Chondrocyte (in vitro differentiated cells): Measurements from ENCODE around the gene NMBR. TPM values are rescaled to one million over a fixed set of nuclear protein-coding genes. Genes with fewer than 3 reads are reported as not detected.
A peak's percentile ranks its signal among the peaks of the same experiment; 100 is the strongest.
"Not testable (repeated sequence)": the region's sequence is repeated elsewhere in the genome, so short reads cannot be mapped to it uniquely, and the experiment has no call there.

Source experiments
- DNase-seq: peaks from one replicate; pipeline ENCODE4 v3.0.0; 2021; ENCODE audit warnings: mixed read lengths, low spot score
- H3K27ac Mint-ChIP-seq: one replicate; pipeline ENCODE4 v1.8.0; 2021; ENCODE audit warnings: mild to moderate bottlenecking, moderate library complexity, mixed read lengths; ENCODE audit not compliant: unreplicated experiment
- H3K27me3 Mint-ChIP-seq: 2 replicates; pipeline ENCODE4 v1.8.0; 2021; ENCODE audit warnings: low read depth, mixed read lengths
- H3K36me3 Mint-ChIP-seq: 2 replicates; pipeline ENCODE4 v1.8.0; 2021; ENCODE audit warnings: low read depth, mixed read lengths
- H3K4me1 Mint-ChIP-seq: 2 replicates; pipeline ENCODE4 v1.8.0; 2021; ENCODE audit warnings: low read depth, mild to moderate bottlenecking, mixed read lengths
- H3K4me3 Mint-ChIP-seq: one replicate; pipeline ENCODE4 v1.8.0; 2021; ENCODE audit warnings: mild to moderate bottlenecking, moderate library complexity, mixed read lengths; ENCODE audit not compliant: unreplicated experiment
- H3K9me3 Mint-ChIP-seq: 2 replicates; pipeline ENCODE4 v1.8.0; 2021; ENCODE audit warnings: low read depth, mixed read lengths
- total RNA-seq: library from RNA; stranded (reverse); gene quantifications from 3 replicates; pipeline ENCODE4 v1.2.1, GENCODE V29; 2021
- TF ChIP-seq, protein P1 (sequence below): fragments of 200-600 bp; sonication (generic); IDR thresholded peaks from 2 replicates; pipeline ENCODE4 v1.5.0; 2021; ENCODE audit warnings: antibody characterized with exemption, mild to moderate bottlenecking, moderate library complexity

Gene NMBR
- total RNA-seq, 1 donor from 2014 or later: not detected

GRCh38 chr6:142162780-142163179 is 15.9 kb upstream of the NMBR start:
- H3K4me3 Mint-ChIP-seq: no peak overlapping the region
- H3K36me3 Mint-ChIP-seq: peaks cover 3% of the 10 kb centered on the region
- no peak for DNase-seq
- no peaks in the 10 kb centered on the region for H3K9me3 Mint-ChIP-seq
- H3K27ac Mint-ChIP-seq: peak overlapping the region; percentile 2
- no peaks in the 10 kb centered on the region for H3K27me3 Mint-ChIP-seq
- H3K4me1 Mint-ChIP-seq: peaks cover 23% of the 10 kb centered on the region
- TF ChIP-seq, protein P1, sequence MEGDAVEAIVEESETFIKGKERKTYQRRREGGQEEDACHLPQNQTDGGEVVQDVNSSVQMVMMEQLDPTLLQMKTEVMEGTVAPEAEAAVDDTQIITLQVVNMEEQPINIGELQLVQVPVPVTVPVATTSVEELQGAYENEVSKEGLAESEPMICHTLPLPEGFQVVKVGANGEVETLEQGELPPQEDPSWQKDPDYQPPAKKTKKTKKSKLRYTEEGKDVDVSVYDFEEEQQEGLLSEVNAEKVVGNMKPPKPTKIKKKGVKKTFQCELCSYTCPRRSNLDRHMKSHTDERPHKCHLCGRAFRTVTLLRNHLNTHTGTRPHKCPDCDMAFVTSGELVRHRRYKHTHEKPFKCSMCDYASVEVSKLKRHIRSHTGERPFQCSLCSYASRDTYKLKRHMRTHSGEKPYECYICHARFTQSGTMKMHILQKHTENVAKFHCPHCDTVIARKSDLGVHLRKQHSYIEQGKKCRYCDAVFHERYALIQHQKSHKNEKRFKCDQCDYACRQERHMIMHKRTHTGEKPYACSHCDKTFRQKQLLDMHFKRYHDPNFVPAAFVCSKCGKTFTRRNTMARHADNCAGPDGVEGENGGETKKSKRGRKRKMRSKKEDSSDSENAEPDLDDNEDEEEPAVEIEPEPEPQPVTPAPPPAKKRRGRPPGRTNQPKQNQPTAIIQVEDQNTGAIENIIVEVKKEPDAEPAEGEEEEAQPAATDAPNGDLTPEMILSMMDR: no peak

- H3K27me3 Mint-ChIP-seq, H3K27ac Mint-ChIP-seq, H3K9me3 Mint-ChIP-seq, DNase-seq, H3K4me3 Mint-ChIP-seq, H3K36me3 Mint-ChIP-seq: not testable (repeated sequence)
- peaks cover 26% of the 10 kb centered on the region for H3K4me1 Mint-ChIP-seq
These were observed 9.8 kb upstream of the NMBR start for GRCh38 chr6:142156758-142157068.

DNA sequence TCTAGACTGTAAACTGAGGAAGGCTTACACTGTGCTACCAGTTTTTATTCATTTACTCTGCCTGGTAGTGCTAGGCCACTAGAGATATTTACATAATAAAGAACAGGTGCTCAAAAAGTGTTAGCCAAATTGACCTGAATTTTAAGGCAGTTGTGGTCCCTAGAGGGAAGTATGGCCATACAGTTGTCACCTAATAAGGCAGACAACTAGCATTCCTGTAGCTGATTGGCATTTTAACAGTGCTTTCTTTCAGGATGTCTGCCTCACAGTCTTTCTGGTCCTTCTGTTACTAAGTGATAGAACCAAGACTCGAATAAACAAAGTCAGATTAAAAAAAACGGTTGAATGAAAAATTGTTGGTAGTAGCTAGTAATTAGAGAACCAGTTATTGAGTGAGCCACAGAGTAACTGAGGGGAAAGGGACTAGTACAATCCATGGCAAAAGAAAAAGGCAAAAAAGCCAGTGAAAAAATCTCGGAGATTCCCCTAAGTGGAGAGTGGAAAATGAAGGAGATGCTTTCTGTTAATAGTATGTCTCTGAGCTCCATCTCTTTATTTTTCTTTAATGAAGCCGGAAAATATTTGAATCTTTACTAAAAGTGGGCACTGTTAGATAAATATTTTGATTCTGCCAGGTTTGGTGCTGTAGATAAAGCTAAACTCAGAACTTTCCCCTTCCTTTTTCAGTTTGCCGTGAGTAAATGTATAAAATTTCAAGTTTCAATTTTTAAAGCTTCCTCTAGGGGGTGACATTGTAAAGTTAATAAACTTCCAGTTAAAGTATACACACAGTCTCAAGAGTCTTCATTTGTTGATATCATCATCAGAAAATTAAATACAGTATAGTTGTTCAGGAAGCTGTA is 9.2 kb upstream of the NMBR start:
- Mint-ChIP-seq H3K9me3 (no peaks in the 10 kb centered on the region), H3K27me3 (no peaks in the 10 kb centered on the region), H3K36me3 (no peaks in the 10 kb centered on the region), H3K27ac (peak overlapping the region; percentile 70), H3K4me1 (peaks cover 26% of the 10 kb centered on the region), H3K4me3 (peak overlapping the region; percentile 44)
- no peak for DNase-seq
- TF ChIP-seq, protein P1: peak; percentile 86

DNA sequence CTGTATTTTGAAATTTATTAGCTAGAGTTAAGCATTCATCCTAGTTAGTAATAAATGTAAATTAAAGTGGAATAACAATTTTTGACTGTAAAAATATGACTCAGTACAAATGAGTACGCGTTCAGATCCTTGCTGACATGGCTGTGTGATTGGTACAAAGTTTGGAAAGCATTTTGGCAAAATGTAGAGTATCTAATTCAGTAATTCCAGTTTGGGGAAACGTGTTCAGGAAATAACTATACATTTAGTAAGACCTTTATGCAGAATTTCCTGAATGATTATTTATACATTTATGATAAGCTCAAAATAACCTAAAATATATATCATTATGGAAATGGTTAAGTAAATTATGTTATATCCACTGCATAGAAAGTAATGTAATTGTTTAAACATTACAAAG is 8.2 kb upstream of the NMBR start:
- H3K27me3 Mint-ChIP-seq: no peaks in the 10 kb centered on the region
- peaks cover 23% of the 10 kb centered on the region for H3K4me1 Mint-ChIP-seq
- H3K36me3 Mint-ChIP-seq: no peaks in the 10 kb centered on the region
- TF ChIP-seq, protein P1: no peak
- no peaks in the 10 kb centered on the region for H3K9me3 Mint-ChIP-seq
- no peak overlapping the region for H3K27ac Mint-ChIP-seq
- no peak overlapping the region for H3K4me3 Mint-ChIP-seq
- DNase-seq: no peak

GRCh38 chr6:142154336-142154735 is 7.4 kb upstream of the NMBR start:
- no peaks in the 10 kb centered on the region for H3K36me3 Mint-ChIP-seq
- no peaks in the 10 kb centered on the region for H3K9me3 Mint-ChIP-seq
- H3K27ac Mint-ChIP-seq: no peak overlapping the region
- peaks cover 29% of the 10 kb centered on the region for H3K4me1 Mint-ChIP-seq
- no peaks in the 10 kb centered on the region for H3K27me3 Mint-ChIP-seq
- no peak for DNase-seq
- TF ChIP-seq, protein P1: no peak
- no peak overlapping the region for H3K4me3 Mint-ChIP-seq

- Mint-ChIP-seq H3K27me3 (no peaks in the 10 kb centered on the region), H3K4me1 (peaks cover 40% of the 10 kb centered on the region), H3K4me3 (no peak overlapping the region), H3K36me3 (no peaks in the 10 kb centered on the region), H3K27ac (peak overlapping the region; percentile 49), H3K9me3 (no peaks in the 10 kb centered on the region)
- no peak for DNase-seq
- TF ChIP-seq, protein P1: no peak
These were observed 6.3 kb upstream of the NMBR start for GRCh38 chr6:142153196-142153595.
